Liver (tissue), 9 donors: Measurements from ENCODE around the gene APOBEC3B. TPM values are rescaled to one million over a fixed set of nuclear protein-coding genes. Genes with fewer than 3 reads are reported as not detected.

ENCODE experiments used
- DNase-seq: peaks from one replicate; pipeline ENCODE4 v3.0.0-alpha.2; 2017; ENCODE audit warnings: low spot score
- H3K27ac ChIP-seq, 2 donors: one replicate each; pipeline ENCODE4 v1.7.0; 2013; ENCODE audit warnings: inconsistent platforms in 2 of 2, low read length in 2 of 2, control low read depth in 1 of 2, low read depth in 1 of 2, mild to moderate bottlenecking in 1 of 2
- H3K27me3 ChIP-seq, 4 donors: one replicate each; pipeline versions ENCODE4 v1.6.1 to v1.7.0; 2013; ENCODE audit warnings: low read length in 3 of 4, inconsistent platforms in 1 of 4, mild to moderate bottlenecking in 1 of 4, moderate library complexity in 1 of 4; ENCODE audit not compliant: control insufficient read depth in 4 of 4, insufficient read depth in 4 of 4
- H3K36me3 ChIP-seq, 4 donors: one replicate each; pipeline versions ENCODE4 v1.6.1 to v1.7.0; 2013; ENCODE audit warnings: low read length in 3 of 4, mild to moderate bottlenecking in 3 of 4, low read depth in 1 of 4, moderate library complexity in 1 of 4; ENCODE audit not compliant: control insufficient read depth in 4 of 4, insufficient read depth in 3 of 4
- H3K4me1 ChIP-seq, 4 donors: one replicate each; pipeline versions ENCODE4 v1.6.1 to v1.7.0; 2013; ENCODE audit warnings: low read length in 3 of 4, mild to moderate bottlenecking in 3 of 4, moderate library complexity in 1 of 4; ENCODE audit not compliant: control insufficient read depth in 4 of 4, insufficient read depth in 4 of 4
- H3K4me3 ChIP-seq, 3 donors: one replicate each; pipeline versions ENCODE4 v1.6.1 to v1.7.0; 2013; ENCODE audit warnings: low read length in 3 of 3, control low read depth in 1 of 3, low read depth in 1 of 3, mild to moderate bottlenecking in 1 of 3
- H3K9ac ChIP-seq, 2 donors: one replicate each; pipeline ENCODE4 v1.7.0; 2013; ENCODE audit warnings: low read length in 2 of 2, mild to moderate bottlenecking in 2 of 2, moderate library complexity in 2 of 2, control low read depth in 1 of 2, low read depth in 1 of 2
- H3K9me3 ChIP-seq, 4 donors: one replicate each; pipeline versions ENCODE4 v1.6.1 to v1.7.0; 2013; ENCODE audit warnings: low read length in 3 of 4; ENCODE audit not compliant: control insufficient read depth in 4 of 4
- EGR1 ChIP-seq, 2 donors: IDR thresholded peaks; 2 replicates each; pipeline ENCODE4 v1.6.1; 2016 to 2018; ENCODE audit warnings: antibody characterized with exemption in 2 of 2, low read depth in 2 of 2
- FOXA1 ChIP-seq: IDR thresholded peaks from 2 replicates; pipeline ENCODE4 v1.6.1; 2016; ENCODE audit warnings: antibody characterized with exemption
- FOXA2 ChIP-seq: IDR thresholded peaks from 2 replicates; pipeline ENCODE4 v1.6.1; 2016; ENCODE audit warnings: antibody characterized with exemption
- GABPA ChIP-seq, 2 donors: IDR thresholded peaks in 1 of 2; conservative IDR thresholded peaks in 1 of 2; 2 replicates each; pipeline ENCODE4 v1.6.1; 2016; ENCODE audit warnings: antibody characterized with exemption in 2 of 2, mild to moderate bottlenecking in 1 of 2, moderate library complexity in 1 of 2
- HNF4A ChIP-seq, 2 donors: conservative IDR thresholded peaks; 2 replicates each; pipeline ENCODE4 v1.6.1; 2016; ENCODE audit warnings: antibody characterized with exemption in 2 of 2, mild to moderate bottlenecking in 2 of 2
- HNF4G ChIP-seq: IDR thresholded peaks from 2 replicates; pipeline ENCODE4 v1.6.1; 2016; ENCODE audit warnings: antibody characterized with exemption
- JUND ChIP-seq, 2 donors: IDR thresholded peaks; 2 replicates each; pipeline ENCODE4 v1.6.1; 2016; ENCODE audit warnings: antibody characterized with exemption in 2 of 2
- MAX ChIP-seq: IDR thresholded peaks from 2 replicates; pipeline ENCODE4 v1.6.1; 2016; ENCODE audit warnings: antibody characterized with exemption
- NR2F2 ChIP-seq: IDR thresholded peaks from 2 replicates; pipeline ENCODE4 v1.6.1; 2016; ENCODE audit warnings: antibody characterized with exemption
- RAD21 ChIP-seq, 2 donors: IDR thresholded peaks; 2 replicates each; pipeline ENCODE4 v1.6.1; 2016; ENCODE audit warnings: antibody characterized with exemption in 2 of 2, mild to moderate bottlenecking in 2 of 2
- RXRA ChIP-seq, 2 donors: IDR thresholded peaks; 2 replicates each; pipeline ENCODE4 v1.6.1; 2017 to 2018; ENCODE audit warnings: antibody characterized with exemption in 2 of 2, mild to moderate bottlenecking in 1 of 2
- SP1 ChIP-seq: IDR thresholded peaks from 2 replicates; pipeline ENCODE4 v1.6.1; 2018; ENCODE audit warnings: antibody characterized with exemption, mild to moderate bottlenecking
- TAF1 ChIP-seq: conservative IDR thresholded peaks from 2 replicates; pipeline ENCODE4 v1.6.1; 2016; ENCODE audit warnings: antibody characterized with exemption, mild to moderate bottlenecking
- YY1 ChIP-seq: IDR thresholded peaks from 2 replicates; pipeline ENCODE4 v1.6.1; 2016; ENCODE audit warnings: antibody characterized with exemption, mild to moderate bottlenecking
- ZBTB33 ChIP-seq: IDR thresholded peaks from 2 replicates; pipeline ENCODE4 v1.6.1; 2016; ENCODE audit warnings: antibody characterized with exemption
- WGBS: extraction: QIAGEN DNeasy Blood & Tissue Kit; methylation state at CpG from one replicate; pipeline ENCODE4 v1.1.7; 2013; 5-methylcytosine and 5-hydroxymethylcytosine counted together
- polyA plus RNA-seq, 2 donors: library from polyadenylated mRNA; stranded (reverse) in 1 of 2; unstranded in 1 of 2; fragments of 200-250 nt in 1 of 2; fragments of >200 nt in 1 of 2; fragmentation: Nextera tagmentation in 1 of 2; extraction: Ambion mirVana in 1 of 2; gene quantifications; one replicate each; pipeline versions ENCODE4 v1.2.1 to v1.2.3, GENCODE V29; 2013 to 2015
- total RNA-seq, 2 donors: library from RNA; depleted of rRNA; stranded (reverse); fragments of >200 nt; gene quantifications; one replicate each; pipeline ENCODE4 v1.2.3, GENCODE V29; 2014
- TF ChIP-seq, protein P1 (sequence below): IDR thresholded peaks from 2 replicates; pipeline ENCODE4 v1.6.1; 2016; ENCODE audit warnings: antibody characterized with exemption, mild to moderate bottlenecking
- TF ChIP-seq, protein P2 (sequence below): IDR thresholded peaks from 2 replicates; pipeline ENCODE4 v1.6.1; 2016; ENCODE audit warnings: antibody characterized with exemption
- TF ChIP-seq, protein P3 (sequence below): fragments of 150-350 bp; IDR thresholded peaks from 2 replicates; pipeline ENCODE4 v1.5.1; 2017; ENCODE audit warnings: improper control_type of control experiment, low read depth, low read length; ENCODE audit not compliant: missing input control
- donor health status: healthy.
- donor health status: healthy.
- donor health status: healthy.
- donor health status: healthy.
- donor health status: healthy.

APOBEC3B gene
- total and polyA plus RNA-seq, 4 donors = 0.08 to 6.0 (median 0.88) TPM

- Histone ChIP-seq H3K4me1 (peaks cover 0 to 4% (median 0%) of the 10 kb centered on the region in 4 donors), H3K9me3 (no peaks in the 10 kb centered on the region), H3K4me3 (no peak overlapping the region), H3K9ac (no peak overlapping the region), H3K36me3 (no peaks in the 10 kb centered on the region), H3K27me3 (peaks cover 0 to 5% (median under 1%) of the 10 kb centered on the region in 4 donors), H3K27ac (no peak overlapping the region)
- WGBS = 83% methylated on average over 11 of the region's 11 CpGs
- DNase-seq = no peak
- TF ChIP-seq YY1 (no peak), GABPA (IDR thresholded peaks at IDR 0.05 in 1 of 2, conservative IDR thresholded peaks at IDR 0.05 in 1 of 2) (no peak), FOXA2 (no peak)
Observed at GRCh38 chr22:38938221-38938620, 43.9 kb upstream of the APOBEC3B start.

DNA sequence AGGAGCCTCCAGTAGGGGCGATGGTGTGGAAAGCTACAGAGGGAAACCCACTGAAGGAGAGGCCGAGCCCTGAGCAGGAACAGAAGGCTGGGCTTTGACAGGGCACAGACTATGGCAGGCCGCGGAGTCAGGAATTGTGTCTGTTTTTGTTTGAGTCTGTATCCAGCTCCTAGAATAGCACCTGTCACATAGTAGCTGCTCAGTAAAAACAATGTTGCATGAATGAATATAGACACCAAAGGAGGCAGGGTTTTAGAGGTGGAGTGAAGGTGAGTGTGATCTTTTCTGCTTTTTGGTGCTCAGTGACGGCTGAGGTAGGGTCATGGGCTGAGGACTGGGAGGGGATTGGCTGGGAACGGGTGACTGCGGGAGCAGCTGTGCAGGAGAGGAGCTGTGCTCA is 43.2 kb upstream of the APOBEC3B start:
- no peak overlapping the region for H3K9ac ChIP-seq
- DNase-seq = no peak
- H3K27ac ChIP-seq = no peak overlapping the region
- H3K4me1 ChIP-seq = peaks cover 0 to 4% (median 0%) of the 10 kb centered on the region in 4 donors
- no peak overlapping the region for H3K4me3 ChIP-seq
- no peaks in the 10 kb centered on the region for H3K36me3 ChIP-seq
- H3K27me3 ChIP-seq = peaks cover 0 to 5% (median under 1%) of the 10 kb centered on the region in 4 donors
- WGBS = 85% methylated on average over 7 of the region's 7 CpGs
- no peaks in the 10 kb centered on the region for H3K9me3 ChIP-seq
- no peak for TF ChIP-seq FOXA1
- no peak for TF ChIP-seq HNF4A (conservative IDR thresholded peaks at IDR 0.05)
- no peak for TF ChIP-seq FOXA2
- TF ChIP-seq JUND (IDR thresholded peaks at IDR 0.05) = no peak
- no peak for TF ChIP-seq SP1
- TF ChIP-seq, protein P1, sequence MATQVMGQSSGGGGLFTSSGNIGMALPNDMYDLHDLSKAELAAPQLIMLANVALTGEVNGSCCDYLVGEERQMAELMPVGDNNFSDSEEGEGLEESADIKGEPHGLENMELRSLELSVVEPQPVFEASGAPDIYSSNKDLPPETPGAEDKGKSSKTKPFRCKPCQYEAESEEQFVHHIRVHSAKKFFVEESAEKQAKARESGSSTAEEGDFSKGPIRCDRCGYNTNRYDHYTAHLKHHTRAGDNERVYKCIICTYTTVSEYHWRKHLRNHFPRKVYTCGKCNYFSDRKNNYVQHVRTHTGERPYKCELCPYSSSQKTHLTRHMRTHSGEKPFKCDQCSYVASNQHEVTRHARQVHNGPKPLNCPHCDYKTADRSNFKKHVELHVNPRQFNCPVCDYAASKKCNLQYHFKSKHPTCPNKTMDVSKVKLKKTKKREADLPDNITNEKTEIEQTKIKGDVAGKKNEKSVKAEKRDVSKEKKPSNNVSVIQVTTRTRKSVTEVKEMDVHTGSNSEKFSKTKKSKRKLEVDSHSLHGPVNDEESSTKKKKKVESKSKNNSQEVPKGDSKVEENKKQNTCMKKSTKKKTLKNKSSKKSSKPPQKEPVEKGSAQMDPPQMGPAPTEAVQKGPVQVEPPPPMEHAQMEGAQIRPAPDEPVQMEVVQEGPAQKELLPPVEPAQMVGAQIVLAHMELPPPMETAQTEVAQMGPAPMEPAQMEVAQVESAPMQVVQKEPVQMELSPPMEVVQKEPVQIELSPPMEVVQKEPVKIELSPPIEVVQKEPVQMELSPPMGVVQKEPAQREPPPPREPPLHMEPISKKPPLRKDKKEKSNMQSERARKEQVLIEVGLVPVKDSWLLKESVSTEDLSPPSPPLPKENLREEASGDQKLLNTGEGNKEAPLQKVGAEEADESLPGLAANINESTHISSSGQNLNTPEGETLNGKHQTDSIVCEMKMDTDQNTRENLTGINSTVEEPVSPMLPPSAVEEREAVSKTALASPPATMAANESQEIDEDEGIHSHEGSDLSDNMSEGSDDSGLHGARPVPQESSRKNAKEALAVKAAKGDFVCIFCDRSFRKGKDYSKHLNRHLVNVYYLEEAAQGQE = no peak
- TF ChIP-seq RAD21 (IDR thresholded peaks at IDR 0.05) = no peak
- TF ChIP-seq, protein P2, sequence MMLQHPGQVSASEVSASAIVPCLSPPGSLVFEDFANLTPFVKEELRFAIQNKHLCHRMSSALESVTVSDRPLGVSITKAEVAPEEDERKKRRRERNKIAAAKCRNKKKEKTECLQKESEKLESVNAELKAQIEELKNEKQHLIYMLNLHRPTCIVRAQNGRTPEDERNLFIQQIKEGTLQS = no peak
- TF ChIP-seq, protein P3, sequence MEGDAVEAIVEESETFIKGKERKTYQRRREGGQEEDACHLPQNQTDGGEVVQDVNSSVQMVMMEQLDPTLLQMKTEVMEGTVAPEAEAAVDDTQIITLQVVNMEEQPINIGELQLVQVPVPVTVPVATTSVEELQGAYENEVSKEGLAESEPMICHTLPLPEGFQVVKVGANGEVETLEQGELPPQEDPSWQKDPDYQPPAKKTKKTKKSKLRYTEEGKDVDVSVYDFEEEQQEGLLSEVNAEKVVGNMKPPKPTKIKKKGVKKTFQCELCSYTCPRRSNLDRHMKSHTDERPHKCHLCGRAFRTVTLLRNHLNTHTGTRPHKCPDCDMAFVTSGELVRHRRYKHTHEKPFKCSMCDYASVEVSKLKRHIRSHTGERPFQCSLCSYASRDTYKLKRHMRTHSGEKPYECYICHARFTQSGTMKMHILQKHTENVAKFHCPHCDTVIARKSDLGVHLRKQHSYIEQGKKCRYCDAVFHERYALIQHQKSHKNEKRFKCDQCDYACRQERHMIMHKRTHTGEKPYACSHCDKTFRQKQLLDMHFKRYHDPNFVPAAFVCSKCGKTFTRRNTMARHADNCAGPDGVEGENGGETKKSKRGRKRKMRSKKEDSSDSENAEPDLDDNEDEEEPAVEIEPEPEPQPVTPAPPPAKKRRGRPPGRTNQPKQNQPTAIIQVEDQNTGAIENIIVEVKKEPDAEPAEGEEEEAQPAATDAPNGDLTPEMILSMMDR = no peak
- no peak for TF ChIP-seq ZBTB33
- no peak for TF ChIP-seq MAX
- TF ChIP-seq HNF4G = no peak
- TF ChIP-seq GABPA (IDR thresholded peaks at IDR 0.05 in 1 of 2, conservative IDR thresholded peaks at IDR 0.05 in 1 of 2) = no peak
- no peak for TF ChIP-seq RXRA (IDR thresholded peaks at IDR 0.05)
- TF ChIP-seq NR2F2 = no peak
- TF ChIP-seq EGR1 (IDR thresholded peaks at IDR 0.05; ENCODE audit: low read depth in 2 of 2) = no peak
- no peak for TF ChIP-seq TAF1
- no peak for TF ChIP-seq YY1
